Adrenal gland (tissue), 12 donors: Measurements from ENCODE around the gene ZFP3. TPM values are rescaled to one million over a fixed set of nuclear protein-coding genes. Genes with fewer than 3 reads are reported as not detected.
A peak's percentile ranks its signal among the peaks of the same experiment; 100 is the strongest.
"Not testable (repeated sequence)": the region's sequence is repeated elsewhere in the genome, so short reads cannot be mapped to it uniquely, and the experiment has no call there.

ENCODE experiments used
- DNase-seq, 7 donors: peaks; one replicate each; pipeline ENCODE4 v3.0.0-alpha.2; 2019 to 2020
- H3K27ac ChIP-seq, 5 donors: fragments of 200-600 bp; sonication (generic) in 4 of 5; 1 replicate in 3 of 5; 2 replicates in 2 of 5; pipeline versions ENCODE4 v1.5.1 to v1.8.0; 2016 to 2020; ENCODE audit warnings: mild to moderate bottlenecking in 1 of 5
- H3K27me3 ChIP-seq: fragments of 200-600 bp; 2 replicates; pipeline ENCODE4 v1.8.0; 2021
- H3K36me3 ChIP-seq, 2 donors: fragments of 200-600 bp; replicated peaks in 1 of 2; 1 replicate in 1 of 2; 2 replicates in 1 of 2; pipeline versions ENCODE4 v1.5.1 to v1.8.0; 2018 to 2022
- H3K4me1 ChIP-seq, 2 donors: fragments of 200-600 bp; replicated peaks in 1 of 2; 1 replicate in 1 of 2; 2 replicates in 1 of 2; pipeline versions ENCODE4 v1.5.1 to v1.8.0; 2018 to 2021
- H3K4me3 ChIP-seq, 4 donors: fragments of 200-600 bp; sonication (generic) in 3 of 4; one replicate each; pipeline ENCODE4 v1.5.1; 2016 to 2018
- H3K9me3 ChIP-seq, 3 donors: fragments of 200-600 bp; sonication (generic) in 1 of 3; replicated peaks in 1 of 3; 1 replicate in 2 of 3; 2 replicates in 1 of 3; pipeline versions ENCODE4 v1.5.1 to v1.8.0; 2016 to 2021
- CTCF ChIP-seq, 6 experiments: fragments of 450-650 bp in 4 of 6; fragments of 200-600 bp in 2 of 6; sonication (generic) in 1 of 6; IDR thresholded peaks; 1 replicate in 5 of 6; 2 replicates in 1 of 6; pipeline versions ENCODE4 v1.5.1 to v1.8.0; 2016 to 2021; ENCODE audit warnings: antibody characterized with exemption in 6 of 6, mild to moderate bottlenecking in 2 of 6, moderate library complexity in 1 of 6
- POLR2A ChIP-seq, 2 donors: fragments of 450-650 bp; IDR thresholded peaks; one replicate each; pipeline ENCODE4 v1.6.1; 2017; ENCODE audit warnings: antibody characterized with exemption in 2 of 2, mild to moderate bottlenecking in 2 of 2, moderate library complexity in 1 of 2
- WGBS, 4 donors: extraction: QIAGEN DNeasy Blood & Tissue Kit in 2 of 4; methylation state at CpG; one replicate each; pipeline versions ENCODE4 v1.1.5 to v1.1.7; 2013 to 2017; 5-methylcytosine and 5-hydroxymethylcytosine counted together
- intact Hi-C, 2 donors: fragments of 100-400 bp; cut with DNase I; formaldehyde crosslinking; loops; one replicate each; pipeline versions ENCODE4 v1.14.1 to v1.15.0; 2022 to 2023
- polyA plus RNA-seq, 3 donors: library from polyadenylated mRNA; stranded (reverse); fragments of 200-250 nt in 2 of 3; fragments of 350-450 nt in 1 of 3; fragmentation: Illumina TruSeq in 1 of 3; extraction: RNeasy Lipid Tissue Mini Kit (QIAGEN cat#74804) in 1 of 3; gene quantifications; one replicate each; pipeline ENCODE4 v1.2.3, GENCODE V29; 2013 to 2014
- total RNA-seq, 9 donors: library from RNA; depleted of rRNA in 4 of 9; stranded (reverse); fragments of >200 nt in 4 of 9; fragments of 120-200 nt in 1 of 9; fragmentation: NEBNext Ultra II Directional in 1 of 9; extraction: Animal tissue kit (Norgen Biotek cat#: 25700) in 1 of 9; gene quantifications; one replicate each; pipeline versions ENCODE4 v1.1.0 to v1.2.4, GENCODE V29; 2013 to 2023
- donor health status: healthy with polysubstance abuse.
- donor health status: Bipolar disorder and iron deficiency.
- donor health status: DM: yes; HTN: yes; CAD: no.
- donor health status: DM: no; HTN: no; CAD: no.
- donor health status: DM: no; HTN: no; CAD: no.
- donor health status: DM: yes; HTN: yes; CAD: no.

ZFP3 gene
- total and polyA plus RNA-seq, 12 donors: 1.6 to 8.4 (median 4.4) TPM

GRCh38 chr17:5111402-5112204 is 33.3 kb downstream of the ZFP3 start, which contains the start of gene ZNF232:
ZNF232 (minus strand) TSS chr17:5111878; CDS start chr17:5111822, 56 bp downstream.
- peaks cover 15% of the 10 kb centered on the region for H3K27me3 ChIP-seq
- intact Hi-C loops: loop anchor here in 1 of 2 donors (5.0 kb wide), 1 partner anchor 76 kb away; no protein-coding TSS in a partner anchor
- 0 to 1% (median 0%) methylated on average over 26 to 69 of the region's 69 CpGs for WGBS, 4 donors
- peak; percentile 92 to 95 (median 94) for DNase-seq
- H3K36me3 ChIP-seq: no peaks in the 10 kb centered on the region
- H3K9me3 ChIP-seq: peaks cover 0 to 2% (median 0%) of the 10 kb centered on the region in 3 donors
- peak within 1 kb of the TSS in 4 of 5 donors; percentile 1 to 74 (median 46) for H3K27ac ChIP-seq
- peaks cover 0 to 7% of the 10 kb centered on the region in 2 donors for H3K4me1 ChIP-seq
- TF ChIP-seq CTCF (IDR thresholded peaks at IDR 0.05): no peak
- peak in 1 of 2 donors; percentile 62 for TF ChIP-seq POLR2A (IDR thresholded peaks at IDR 0.05)
- H3K4me3 ChIP-seq: peak within 1 kb of the TSS; percentile 56 to 79 (median 74)

DNA sequence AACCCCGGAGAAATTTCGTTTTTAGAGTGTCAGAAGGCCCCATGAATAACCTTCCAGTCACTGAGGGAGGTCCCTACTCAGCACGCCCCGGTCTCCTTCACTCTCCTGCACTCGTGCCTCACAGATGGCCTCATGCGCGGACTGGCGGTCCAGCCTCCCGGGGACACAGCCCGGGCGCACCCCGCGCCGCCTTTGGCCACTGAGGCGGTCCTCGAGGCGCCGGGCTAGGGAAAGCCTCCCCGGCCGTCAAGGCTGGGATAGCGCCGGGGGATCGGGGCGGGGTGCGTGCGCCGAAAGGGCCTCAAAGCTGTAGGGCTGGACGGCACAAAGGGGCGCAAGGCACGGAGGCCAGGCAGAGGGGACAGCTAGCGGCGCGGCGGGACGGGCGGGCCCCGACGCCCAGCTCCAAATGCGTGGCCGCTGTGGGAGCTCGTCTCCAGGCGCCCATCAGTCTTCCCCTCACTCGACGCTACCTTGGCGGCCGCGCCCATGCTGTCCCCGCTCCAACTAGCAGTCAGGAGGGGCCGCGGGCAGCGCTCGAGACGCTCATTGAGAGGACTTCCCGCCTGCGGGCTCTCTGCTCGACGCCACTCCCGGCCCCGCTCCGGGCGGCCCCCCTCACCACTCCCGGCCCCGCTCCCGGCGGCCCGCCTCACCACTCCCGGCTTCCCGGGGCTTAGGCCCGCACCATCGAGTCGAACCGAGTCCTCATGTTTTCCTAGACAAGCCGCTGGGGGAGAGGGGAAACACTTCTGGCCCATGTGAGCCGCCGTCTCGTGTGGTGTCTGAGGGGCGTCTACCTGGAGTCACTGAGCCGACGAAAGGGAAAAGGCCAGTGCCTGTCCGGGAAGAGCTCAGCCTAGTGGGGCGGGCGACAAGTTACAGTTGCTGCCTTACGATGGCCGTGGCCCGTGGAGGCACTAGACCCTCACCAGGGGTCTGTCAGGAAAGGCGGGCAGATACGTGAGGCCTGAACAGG is 37.7 kb downstream of the ZFP3 start, which contains the start of gene USP6:
USP6 (plus strand) TSS at position 360 of the 979 bp plus-strand sequence. CDS start 14,336 bp downstream, outside the sequence.
- intact Hi-C loops: no loop called here
- no peak for TF ChIP-seq POLR2A (IDR thresholded peaks at IDR 0.05)
- TF ChIP-seq CTCF (IDR thresholded peaks at IDR 0.05): no peak
- Histone ChIP-seq H3K9me3 (no peaks in the 10 kb centered on the region), H3K4me3 (no peak within 1 kb of the TSS), H3K36me3 (no peaks in the 10 kb centered on the region), H3K27ac (no peak within 1 kb of the TSS), H3K4me1 (peaks cover 0 to 2% of the 10 kb centered on the region in 2 donors), H3K27me3 (peaks cover 18% of the 10 kb centered on the region)
- 18 to 36% (median 26%) methylated on average over 30 to 87 of the region's 87 CpGs for whole genome bisulfite sequencing, 4 donors
- DNase-seq: no peak

DNA sequence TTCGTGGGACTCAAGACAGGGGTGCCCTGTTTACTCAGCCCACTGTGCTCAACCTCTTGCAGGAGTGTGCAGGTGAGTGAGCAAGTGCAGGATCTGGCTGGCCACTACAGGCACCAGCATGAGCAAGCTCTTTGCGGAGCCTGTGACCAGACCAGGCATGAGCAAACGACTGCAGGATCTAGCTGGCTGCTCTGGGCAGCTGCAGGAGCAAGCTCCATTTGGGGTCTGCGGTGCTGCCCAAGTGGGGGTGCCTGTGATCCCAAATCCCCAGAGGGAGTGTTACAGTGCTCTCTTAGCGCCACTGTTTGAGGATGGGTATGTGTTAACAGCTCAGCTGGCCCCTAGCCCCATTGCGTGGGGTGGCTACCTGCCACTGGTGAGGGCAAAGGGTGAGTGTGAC is 40.0 kb downstream of the ZFP3 start:
- DNase-seq: no peak
- Histone ChIP-seq H3K27ac (no peak overlapping the region), H3K4me3 (no peak overlapping the region), H3K4me1 (peaks cover 0 to 4% of the 10 kb centered on the region in 2 donors), H3K27me3 (peaks cover 32% of the 10 kb centered on the region), H3K36me3 (no peaks in the 10 kb centered on the region), H3K9me3 (no peaks in the 10 kb centered on the region)
- intact Hi-C loops: no loop called here
- 74 to 91% (median 85%) methylated on average over 3 to 6 of the region's 6 CpGs for whole genome bisulfite sequencing, 4 donors
- no peak for TF ChIP-seq POLR2A (IDR thresholded peaks at IDR 0.05)
- TF ChIP-seq CTCF (IDR thresholded peaks at IDR 0.05): no peak

- no peaks in the 10 kb centered on the region for H3K36me3 ChIP-seq
- H3K4me1 ChIP-seq: peaks cover 0 to 4% of the 10 kb centered on the region in 2 donors
- no peaks in the 10 kb centered on the region for H3K9me3 ChIP-seq
- intact Hi-C loops: no loop called here
- H3K27me3 ChIP-seq: peaks cover 36% of the 10 kb centered on the region
- H3K27ac ChIP-seq: no peak overlapping the region
- H3K4me3 ChIP-seq: no peak overlapping the region
- TF ChIP-seq CTCF (IDR thresholded peaks at IDR 0.05) (no peak), POLR2A (IDR thresholded peaks at IDR 0.05) (no peak)
- 79 to 88% (median 84%) methylated on average over 3 to 7 of the region's 7 CpGs for WGBS, 4 donors
- no peak for DNase-seq
Observed at GRCh38 chr17:5120036-5120435, 41.8 kb downstream of the ZFP3 start.

- intact Hi-C loops, H3K4me1 ChIP-seq, H3K27ac ChIP-seq, H3K36me3 ChIP-seq, H3K9me3 ChIP-seq, DNase-seq, H3K4me3 ChIP-seq: not testable (repeated sequence)
- H3K27me3 ChIP-seq: peaks cover 31% of the 10 kb centered on the region
- 77 to 94% (median 93%) methylated on average over 4 to 6 of the region's 6 CpGs for WGBS, 4 donors
Observed at GRCh38 chr17:5120436-5121185, 42.3 kb downstream of the ZFP3 start.
